PC-9 (cell line): ENCODE measurements around the gene PHYHD1. TPM values are rescaled to one million over a fixed set of nuclear protein-coding genes. Genes with fewer than 3 reads are reported as not detected.

ENCODE experiments used
- BruUV-seq: library from RNA; stranded (reverse); fragments of 400-500 nt; replicated peaks from 2 replicates; lab custom pipeline; 2021; lab: Mats Ljungman, UMichigan
- CTCF ChIA-PET: fragments of 300-600 bp; sonication (Branson Sonifier 250); formaldehyde crosslinking; loops from one replicate; lab custom pipeline; 2022; ENCODE audit warnings: antibody characterized with exemption; lab: Charles Lee
- POLR2A ChIA-PET: fragments of 300-600 bp; sonication (Branson Sonifier 250); formaldehyde crosslinking; loops from one replicate; lab custom pipeline; 2022; ENCODE audit warnings: antibody characterized with exemption; ENCODE audit not compliant: unreplicated experiment; lab: Charles Lee
- DNase-seq, 2 experiments: peaks; one replicate each; pipeline versions ENCODE4 v3.0.0 to v3.0.0-alpha.2; 2015 to 2022; ENCODE audit warnings: mixed read lengths in 1 of 2
- H2AFZ ChIP-seq: fragments of 200-600 bp; sonication (generic); 2 replicates; pipeline ENCODE4 v1.8.1; 2017; ENCODE audit warnings: antibody characterized with exemption
- H3F3A ChIP-seq: fragments of 200-600 bp; sonication (generic); 2 replicates; pipeline ENCODE4 v1.8.1; 2017; ENCODE audit warnings: antibody characterized with exemption, mild to moderate bottlenecking, low read depth; ENCODE audit not compliant: insufficient read depth
- H3K27ac ChIP-seq: fragments of 200-600 bp; sonication (generic); 2 replicates; pipeline ENCODE4 v1.6.1; 2016; ENCODE audit warnings: mixed run types
- H3K27me3 ChIP-seq: fragments of 200-600 bp; sonication (generic); 2 replicates; pipeline ENCODE4 v1.6.1; 2016; ENCODE audit warnings: low read depth, mixed run types; ENCODE audit not compliant: insufficient read depth
- H3K36me3 ChIP-seq: fragments of 200-600 bp; sonication (generic); 2 replicates; pipeline ENCODE4 v1.6.1; 2016; ENCODE audit warnings: low read depth, mixed run types
- H3K4me1 ChIP-seq: fragments of 200-600 bp; sonication (generic); replicated peaks from 2 replicates; pipeline ENCODE4 v1.6.1; 2016; ENCODE audit warnings: mixed run types; ENCODE audit not compliant: insufficient read depth
- H3K4me2 ChIP-seq: fragments of 200-600 bp; sonication (generic); 2 replicates; pipeline ENCODE4 v1.6.1; 2017; ENCODE audit warnings: mixed run types
- H3K4me3 ChIP-seq: fragments of 200-600 bp; sonication (generic); 2 replicates; pipeline ENCODE4 v1.6.1; 2016; ENCODE audit warnings: mixed run types
- H3K79me2 ChIP-seq: fragments of 200-600 bp; sonication (generic); 2 replicates; pipeline ENCODE4 v1.6.1; 2017; ENCODE audit warnings: low read depth, mixed run types
- H3K9me2 ChIP-seq: fragments of 200-600 bp; sonication (generic); 2 replicates; pipeline ENCODE4 v1.8.1; 2017; ENCODE audit warnings: mild to moderate bottlenecking; ENCODE audit not compliant: insufficient read depth
- H3K9me3 ChIP-seq: fragments of 200-600 bp; sonication (generic); 2 replicates; pipeline ENCODE4 v1.8.1; 2016; ENCODE audit warnings: low read depth; ENCODE audit not compliant: insufficient read depth
- H4K20me1 ChIP-seq: fragments of 200-600 bp; sonication (generic); 2 replicates; pipeline ENCODE4 v1.8.1; 2017; ENCODE audit not compliant: insufficient read depth
- EZH2 ChIP-seq: fragments of 200-600 bp; sonication (generic); IDR thresholded peaks from 2 replicates; pipeline ENCODE4 v1.8.0; 2017; ENCODE audit warnings: antibody characterized with exemption, low read depth
- intact Hi-C: fragments of 100-400 bp; cut with micrococcal nuclease; formaldehyde crosslinking; loops from one replicate; pipeline ENCODE4 v1.10.0; 2022; ENCODE audit not compliant: unreplicated experiment
- total RNA-seq: library from RNA; stranded (reverse); gene quantifications from 2 replicates; pipeline ENCODE4 v1.2.3, GENCODE V29; 2021
- TF ChIP-seq, protein P1 (sequence below): fragments of 200-600 bp; sonication (generic); conservative IDR thresholded peaks from 2 replicates; pipeline ENCODE4 v1.6.1; 2017; ENCODE audit warnings: mixed run types, antibody characterized with exemption, mild to moderate bottlenecking, moderate library complexity

PHYHD1 gene
- total RNA-seq, 1 experiment from 2014 or later = 4.2 TPM

- Histone ChIP-seq H4K20me1 (no peaks in the 10 kb centered on the region), H3K27ac (no peak overlapping the region), H2AFZ (no peak overlapping the region), H3K9me2 (no peaks in the 10 kb centered on the region), H3K36me3 (no peaks in the 10 kb centered on the region), H3F3A (peaks cover 4% of the 10 kb centered on the region; the same call in 1 of the 2 replicates), H3K9me3 (no peaks in the 10 kb centered on the region), H3K4me3 (no peak overlapping the region), H3K4me2 (no peak overlapping the region), H3K79me2 (no peaks in the 10 kb centered on the region), H3K4me1 (no peaks in the 10 kb centered on the region), H3K27me3 (no peaks in the 10 kb centered on the region)
- DNase-seq = no peak
- ChIA-PET POLR2A (no interaction called here), CTCF (interaction anchor here (0.6 kb wide), 1 partner anchor 818 kb away, joined by 4 read pairs; no protein-coding TSS in a partner anchor)
- intact Hi-C loops = no loop called here
- no TSS peak for BruUV-seq
- no peak for TF ChIP-seq EZH2
- TF ChIP-seq, protein P1, sequence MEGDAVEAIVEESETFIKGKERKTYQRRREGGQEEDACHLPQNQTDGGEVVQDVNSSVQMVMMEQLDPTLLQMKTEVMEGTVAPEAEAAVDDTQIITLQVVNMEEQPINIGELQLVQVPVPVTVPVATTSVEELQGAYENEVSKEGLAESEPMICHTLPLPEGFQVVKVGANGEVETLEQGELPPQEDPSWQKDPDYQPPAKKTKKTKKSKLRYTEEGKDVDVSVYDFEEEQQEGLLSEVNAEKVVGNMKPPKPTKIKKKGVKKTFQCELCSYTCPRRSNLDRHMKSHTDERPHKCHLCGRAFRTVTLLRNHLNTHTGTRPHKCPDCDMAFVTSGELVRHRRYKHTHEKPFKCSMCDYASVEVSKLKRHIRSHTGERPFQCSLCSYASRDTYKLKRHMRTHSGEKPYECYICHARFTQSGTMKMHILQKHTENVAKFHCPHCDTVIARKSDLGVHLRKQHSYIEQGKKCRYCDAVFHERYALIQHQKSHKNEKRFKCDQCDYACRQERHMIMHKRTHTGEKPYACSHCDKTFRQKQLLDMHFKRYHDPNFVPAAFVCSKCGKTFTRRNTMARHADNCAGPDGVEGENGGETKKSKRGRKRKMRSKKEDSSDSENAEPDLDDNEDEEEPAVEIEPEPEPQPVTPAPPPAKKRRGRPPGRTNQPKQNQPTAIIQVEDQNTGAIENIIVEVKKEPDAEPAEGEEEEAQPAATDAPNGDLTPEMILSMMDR = no peak
These were observed 12.9 kb downstream of the PHYHD1 start for GRCh38 chr9:128933731-128934130.

- no peaks in the 10 kb centered on the region for H4K20me1 ChIP-seq
- ChIA-PET POLR2A (interaction anchor here (0.6 kb wide), 1 partner anchor 78 kb away, joined by 3 read pairs; no protein-coding TSS in a partner anchor), CTCF (interaction anchor here (0.6 kb wide), 2 partner anchors 73 to 641 kb away, joined by 4 to 5 read pairs; no protein-coding TSS in a partner anchor)
- H3K27ac ChIP-seq = no peak overlapping the region
- H3K4me2 ChIP-seq = no peak overlapping the region
- no peaks in the 10 kb centered on the region for H3K79me2 ChIP-seq
- DNase-seq = no peak
- TF ChIP-seq, protein P1 = no peak
- no peak for TF ChIP-seq EZH2
- no peak overlapping the region for H2AFZ ChIP-seq
- H3K9me2 ChIP-seq = no peaks in the 10 kb centered on the region
- no peaks in the 10 kb centered on the region for H3K4me1 ChIP-seq
- BruUV-seq = no TSS peak
- H3F3A ChIP-seq = no peaks in the 10 kb centered on the region; the same call in 1 of the 2 replicates
- H3K36me3 ChIP-seq = no peaks in the 10 kb centered on the region
- intact Hi-C loops = no loop called here
- no peaks in the 10 kb centered on the region for H3K27me3 ChIP-seq
- no peaks in the 10 kb centered on the region for H3K9me3 ChIP-seq
- H3K4me3 ChIP-seq = no peak overlapping the region
These were observed 15.5 kb downstream of the PHYHD1 start for GRCh38 chr9:128936171-128936865.

DNA sequence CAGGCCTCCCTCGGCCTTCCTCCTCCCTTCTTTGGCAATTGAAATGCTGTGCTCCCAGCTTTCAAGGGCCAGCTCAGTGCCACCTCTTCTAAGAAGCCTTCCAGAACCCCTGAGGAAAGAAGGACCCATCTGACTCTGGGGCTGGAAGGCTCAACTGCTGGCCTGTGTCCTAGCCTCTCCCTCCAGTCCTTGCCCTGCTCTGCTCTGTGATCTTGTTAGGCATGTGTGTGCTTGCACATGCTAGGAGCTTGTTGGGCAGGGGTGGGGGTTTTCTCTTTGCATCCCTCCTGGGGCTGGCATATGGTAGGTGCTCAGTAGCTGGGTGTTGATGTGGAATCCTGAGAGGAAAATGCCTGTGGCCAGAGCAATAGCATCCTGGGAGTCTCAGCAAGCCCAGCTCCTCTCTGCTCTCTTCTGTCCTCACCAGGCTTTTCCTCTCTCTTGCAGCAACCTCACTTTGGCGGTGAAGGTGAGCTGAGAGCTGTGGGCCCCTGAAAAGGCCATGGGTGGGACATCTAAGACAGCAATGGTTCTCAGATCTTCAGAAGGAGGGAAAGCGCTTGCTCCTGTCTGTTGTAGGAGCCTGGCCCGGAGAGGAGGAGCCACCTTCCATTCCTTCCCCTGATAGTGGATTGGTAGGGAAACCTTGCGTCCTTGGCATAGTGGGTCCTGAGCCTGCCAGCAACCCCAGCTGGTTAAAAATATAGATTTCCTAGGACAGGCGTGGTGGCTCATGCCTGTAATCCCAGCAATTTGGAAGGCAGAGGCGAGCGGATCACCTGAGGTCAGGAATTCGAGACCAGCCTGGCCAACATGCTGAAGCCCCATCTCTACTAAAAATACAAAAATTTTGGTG, 16.8 kb downstream of the PHYHD1 start:
- Histone ChIP-seq H3K4me1 (no peaks in the 10 kb centered on the region), H3K27me3 (no peaks in the 10 kb centered on the region), H3F3A (no peaks in the 10 kb centered on the region; the same call in 1 of the 2 replicates), H3K79me2 (no peaks in the 10 kb centered on the region), H3K4me2 (no peak overlapping the region), H4K20me1 (no peaks in the 10 kb centered on the region), H2AFZ (no peak overlapping the region), H3K9me3 (no peaks in the 10 kb centered on the region), H3K9me2 (no peaks in the 10 kb centered on the region), H3K27ac (no peak overlapping the region), H3K36me3 (no peaks in the 10 kb centered on the region), H3K4me3 (no peak overlapping the region)
- no TSS peak for BruUV-seq
- POLR2A ChIA-PET = interaction anchor here (0.5 kb wide), 1 partner anchor 13 kb away, joined by 5 read pairs; no protein-coding TSS in a partner anchor
- no peak for TF ChIP-seq EZH2
- TF ChIP-seq, protein P1 = no peak
- CTCF ChIA-PET = interaction anchor here (0.6 to 0.8 kb wide), 3 partner anchors 9 to 642 kb away, joined by 4 to 6 read pairs (median 4); no protein-coding TSS in a partner anchor
- intact Hi-C loops = no loop called here
- DNase-seq = no peak
